ENCODE results near the gene EMX1.

GRCh38 chr2:72940786-72941185 lies 23.5 kb downstream of the EMX1 start:
- TF ChIP-seq CTCF (IDR thresholded peaks at IDR 0.05) (no peak), POLR2A (IDR thresholded peaks at IDR 0.05; ENCODE audit: low read depth) (no peak), POLR2AphosphoS5 (IDR thresholded peaks at IDR 0.05) (no peak)

All from esophagus muscularis mucosa (tissue), 3 donors.